ENCODE results near the gene KRTAP9-1. TPM values are rescaled to one million over a fixed set of nuclear protein-coding genes. Genes with fewer than 3 reads are reported as not detected.

The KRTAP9-1 gene
- total and polyA plus RNA-seq, 12 donors = not detected

DNA sequence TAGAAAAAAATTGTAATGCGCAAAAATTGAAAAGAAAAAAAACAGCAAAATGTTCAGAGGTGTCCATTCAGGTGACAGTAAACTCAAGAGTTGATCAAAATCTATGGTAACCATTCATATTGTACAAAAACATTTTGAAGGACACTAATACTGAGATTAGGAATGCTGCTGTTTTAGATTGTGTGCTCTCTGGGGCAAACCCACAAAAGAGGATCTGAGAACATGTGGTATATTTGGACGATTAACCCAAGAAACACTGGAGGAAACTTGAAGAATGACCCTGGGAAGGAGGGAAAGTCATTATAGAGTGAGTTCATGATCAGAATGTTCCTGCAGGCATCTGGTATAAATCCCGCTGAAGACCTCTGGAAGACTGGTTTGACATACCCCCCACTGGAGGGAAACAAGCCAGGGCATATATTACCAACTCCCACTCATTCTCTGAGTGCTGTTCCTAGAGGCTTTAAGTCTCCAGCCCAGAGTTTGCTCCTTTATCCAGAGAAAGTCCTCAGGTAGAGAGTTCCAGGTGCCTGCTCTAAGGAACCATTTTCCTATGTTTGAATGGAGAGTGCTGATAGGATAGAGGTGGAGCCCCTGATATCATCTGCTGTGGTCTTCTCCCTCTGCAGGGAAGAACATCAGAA, 12.8 kb upstream of the KRTAP9-1 start:
- Histone ChIP-seq H3K4me3 (no peak overlapping the region), H3K27ac (no peak overlapping the region), H3K27me3 (no peaks in the 10 kb centered on the region), H3K36me3 (replicated peaks in 1 of 2) (no peaks in the 10 kb centered on the region), H3K9me3 (replicated peaks in 1 of 3) (no peaks in the 10 kb centered on the region), H3K4me1 (replicated peaks in 1 of 2) (no peaks in the 10 kb centered on the region)
- WGBS, 4 donors = 64 to 73% (median 68%) methylated on average over 3 of the region's 3 CpGs
- TF ChIP-seq, protein P1, sequence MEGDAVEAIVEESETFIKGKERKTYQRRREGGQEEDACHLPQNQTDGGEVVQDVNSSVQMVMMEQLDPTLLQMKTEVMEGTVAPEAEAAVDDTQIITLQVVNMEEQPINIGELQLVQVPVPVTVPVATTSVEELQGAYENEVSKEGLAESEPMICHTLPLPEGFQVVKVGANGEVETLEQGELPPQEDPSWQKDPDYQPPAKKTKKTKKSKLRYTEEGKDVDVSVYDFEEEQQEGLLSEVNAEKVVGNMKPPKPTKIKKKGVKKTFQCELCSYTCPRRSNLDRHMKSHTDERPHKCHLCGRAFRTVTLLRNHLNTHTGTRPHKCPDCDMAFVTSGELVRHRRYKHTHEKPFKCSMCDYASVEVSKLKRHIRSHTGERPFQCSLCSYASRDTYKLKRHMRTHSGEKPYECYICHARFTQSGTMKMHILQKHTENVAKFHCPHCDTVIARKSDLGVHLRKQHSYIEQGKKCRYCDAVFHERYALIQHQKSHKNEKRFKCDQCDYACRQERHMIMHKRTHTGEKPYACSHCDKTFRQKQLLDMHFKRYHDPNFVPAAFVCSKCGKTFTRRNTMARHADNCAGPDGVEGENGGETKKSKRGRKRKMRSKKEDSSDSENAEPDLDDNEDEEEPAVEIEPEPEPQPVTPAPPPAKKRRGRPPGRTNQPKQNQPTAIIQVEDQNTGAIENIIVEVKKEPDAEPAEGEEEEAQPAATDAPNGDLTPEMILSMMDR (IDR thresholded peaks at IDR 0.05) = no peak
- TF ChIP-seq POLR2A (IDR thresholded peaks at IDR 0.05) = no peak
- no peak for DNase-seq
- intact Hi-C loops (cut with DNase I) = no loop called here

DNA sequence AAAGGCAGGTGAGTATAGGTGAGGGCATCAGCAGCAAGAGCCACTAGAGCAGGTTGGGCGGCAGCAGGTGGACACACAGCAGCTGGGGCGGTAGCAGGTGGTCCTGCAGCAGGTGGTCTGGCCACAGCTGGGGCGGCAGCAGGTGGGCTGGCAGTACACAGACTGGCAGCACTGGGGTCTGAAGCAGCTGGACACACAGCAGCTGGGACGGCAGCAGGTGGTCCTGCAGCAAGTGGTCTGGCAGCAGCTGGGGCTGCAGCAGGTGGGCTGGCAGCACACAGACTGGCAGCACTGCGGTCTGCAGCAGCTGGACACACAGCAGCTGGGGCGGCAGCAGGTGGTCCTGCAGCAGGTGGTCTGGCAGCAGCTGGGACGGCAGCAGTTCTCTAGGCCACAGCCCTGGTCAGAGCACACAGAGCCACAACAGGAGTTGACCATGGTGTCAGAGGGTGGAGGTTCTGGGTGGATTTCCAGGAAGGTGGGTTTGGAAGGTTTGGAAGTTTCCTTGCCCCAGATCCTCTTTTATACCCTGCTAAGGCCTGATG, 11.9 kb upstream of the KRTAP9-1 start, which contains the start of gene KRTAP4-2:
Gene KRTAP4-2 (minus strand): TSS at position 495 of the 545 bp plus-strand sequence. CDS start 57 bp downstream, at position 438.
- intact Hi-C loops (cut with DNase I) = no loop called here
- H3K36me3 ChIP-seq (replicated peaks in 1 of 2) = no peaks in the 10 kb centered on the region
- no peaks in the 10 kb centered on the region for H3K9me3 ChIP-seq (replicated peaks in 1 of 3)
- TF ChIP-seq POLR2A (IDR thresholded peaks at IDR 0.05) = no peak
- TF ChIP-seq, protein P1 (IDR thresholded peaks at IDR 0.05) = no peak
- no peaks in the 10 kb centered on the region for H3K27me3 ChIP-seq
- H3K4me1 ChIP-seq (replicated peaks in 1 of 2) = no peaks in the 10 kb centered on the region
- H3K4me3 ChIP-seq = no peak within 1 kb of the TSS
- WGBS, 4 donors = 80 to 95% (median 90%) methylated on average over 3 to 7 of the region's 7 CpGs
- DNase-seq = no peak
- H3K27ac ChIP-seq = no peak within 1 kb of the TSS

- no peaks in the 10 kb centered on the region for H3K9me3 ChIP-seq (replicated peaks in 1 of 3)
- no peak for DNase-seq
- no peaks in the 10 kb centered on the region for H3K4me1 ChIP-seq (replicated peaks in 1 of 2)
- H3K4me3 ChIP-seq = no peak overlapping the region
- H3K27me3 ChIP-seq = no peaks in the 10 kb centered on the region
- WGBS, 4 donors = 92 to 94% (median 93%) methylated on average over 3 of the region's 3 CpGs
- H3K27ac ChIP-seq = no peak overlapping the region
- intact Hi-C loops (cut with DNase I) = no loop called here
- no peaks in the 10 kb centered on the region for H3K36me3 ChIP-seq (replicated peaks in 1 of 2)
- no peak for TF ChIP-seq POLR2A (IDR thresholded peaks at IDR 0.05)
- TF ChIP-seq, protein P1 (IDR thresholded peaks at IDR 0.05) = no peak
These were observed 11.3 kb upstream of the KRTAP9-1 start for GRCh38 chr17:41178341-41178740.

GRCh38 chr17:41178843-41179616, 10.7 kb upstream of the KRTAP9-1 start:
- WGBS, 4 donors = 71 to 92% (median 79%) methylated on average over 1 of the region's 1 CpG

More at GRCh38 chr17:41178843-41179616, 10.7 kb upstream of the KRTAP9-1 start:
- intact Hi-C loops (cut with DNase I) = no loop called here
- Histone ChIP-seq H3K36me3 (replicated peaks in 1 of 2) (no peaks in the 10 kb centered on the region), H3K9me3 (replicated peaks in 1 of 3) (no peaks in the 10 kb centered on the region), H3K4me3 (no peak overlapping the region), H3K4me1 (replicated peaks in 1 of 2) (no peaks in the 10 kb centered on the region), H3K27ac (no peak overlapping the region), H3K27me3 (no peaks in the 10 kb centered on the region)
- DNase-seq = no peak
- TF ChIP-seq, protein P1 (IDR thresholded peaks at IDR 0.05) = no peak
- TF ChIP-seq POLR2A (IDR thresholded peaks at IDR 0.05) = no peak

Data from adrenal gland (tissue), 12 donors.